ENCODE measurements around the gene KBTBD13.
"Not testable (repeated sequence)": the region's sequence is repeated elsewhere in the genome, so short reads cannot be mapped to it uniquely, and the experiment has no call there.

The KBTBD13 gene

DNA sequence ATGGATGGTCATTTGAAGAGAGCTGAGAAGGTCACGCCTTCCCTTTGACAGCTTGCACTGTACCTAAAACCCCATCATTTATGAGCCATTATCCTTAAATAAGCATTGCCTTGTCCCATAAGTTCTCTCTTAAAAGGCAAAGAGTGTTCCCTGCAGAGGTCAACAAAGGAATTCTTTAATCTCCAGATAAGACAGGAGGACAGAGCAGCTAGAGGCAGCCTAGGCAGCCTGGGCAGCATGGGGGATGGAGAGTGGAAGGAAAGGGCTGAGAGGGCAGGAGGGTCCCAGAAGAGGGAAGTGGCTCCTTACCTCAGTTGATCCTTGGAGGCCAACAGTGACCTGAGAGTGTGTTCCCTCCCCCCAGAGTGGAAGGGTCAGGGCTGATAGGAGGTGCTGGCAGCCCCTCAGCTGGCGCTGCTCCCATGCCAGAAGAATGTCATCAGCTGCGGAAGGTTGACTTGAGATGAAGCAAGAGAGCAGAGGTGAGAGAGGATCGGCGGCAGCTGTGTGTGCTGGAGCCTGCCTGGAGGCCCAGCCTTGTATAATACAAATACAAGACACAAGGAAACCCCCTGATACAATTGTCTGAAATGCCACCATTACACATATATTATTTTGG is 12.8 kb downstream of the KBTBD13 start:
- no peak for DNase-seq (ENCODE audit: low spot score)

DNA sequence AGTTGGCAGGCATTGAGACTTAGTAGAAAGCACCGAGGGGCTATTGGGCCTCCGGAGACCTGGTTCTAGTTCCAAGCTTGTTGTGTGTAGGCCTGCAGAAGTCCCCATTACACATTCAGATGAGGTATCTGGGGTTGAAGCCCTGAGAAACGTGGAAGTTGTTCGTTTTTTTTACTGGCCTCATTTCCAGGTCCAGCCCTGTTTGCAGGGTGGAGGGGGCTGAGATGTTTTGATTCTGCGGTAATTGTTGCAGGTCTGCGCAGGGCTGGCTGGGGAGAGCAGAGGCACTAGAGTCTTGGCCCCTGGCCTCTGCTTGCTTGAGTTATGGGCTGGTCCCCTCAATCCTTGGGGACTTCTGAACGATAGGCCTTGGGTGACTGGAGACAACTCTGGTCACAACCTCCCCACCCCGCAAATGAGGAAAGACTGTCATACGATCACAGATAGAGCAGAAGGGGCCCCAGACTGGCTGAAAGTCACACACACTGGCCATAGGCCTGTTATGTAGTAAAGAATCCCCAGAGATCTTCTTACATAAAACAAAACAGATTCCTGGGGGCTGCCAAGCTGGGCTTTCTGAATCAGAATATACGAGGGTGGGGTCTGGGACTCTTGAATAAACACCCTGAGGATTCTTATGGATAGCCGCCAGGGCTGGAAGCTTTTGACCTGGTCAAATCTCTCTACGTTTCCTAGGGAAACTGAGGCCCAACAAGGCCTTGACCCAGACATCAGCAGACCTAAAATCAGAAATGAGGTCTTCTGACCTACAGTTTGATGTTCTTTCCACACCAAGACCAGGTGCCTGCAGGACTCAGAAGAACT is 15.6 kb downstream of the KBTBD13 start:
- no peak for DNase-seq (ENCODE audit: low spot score)

DNA sequence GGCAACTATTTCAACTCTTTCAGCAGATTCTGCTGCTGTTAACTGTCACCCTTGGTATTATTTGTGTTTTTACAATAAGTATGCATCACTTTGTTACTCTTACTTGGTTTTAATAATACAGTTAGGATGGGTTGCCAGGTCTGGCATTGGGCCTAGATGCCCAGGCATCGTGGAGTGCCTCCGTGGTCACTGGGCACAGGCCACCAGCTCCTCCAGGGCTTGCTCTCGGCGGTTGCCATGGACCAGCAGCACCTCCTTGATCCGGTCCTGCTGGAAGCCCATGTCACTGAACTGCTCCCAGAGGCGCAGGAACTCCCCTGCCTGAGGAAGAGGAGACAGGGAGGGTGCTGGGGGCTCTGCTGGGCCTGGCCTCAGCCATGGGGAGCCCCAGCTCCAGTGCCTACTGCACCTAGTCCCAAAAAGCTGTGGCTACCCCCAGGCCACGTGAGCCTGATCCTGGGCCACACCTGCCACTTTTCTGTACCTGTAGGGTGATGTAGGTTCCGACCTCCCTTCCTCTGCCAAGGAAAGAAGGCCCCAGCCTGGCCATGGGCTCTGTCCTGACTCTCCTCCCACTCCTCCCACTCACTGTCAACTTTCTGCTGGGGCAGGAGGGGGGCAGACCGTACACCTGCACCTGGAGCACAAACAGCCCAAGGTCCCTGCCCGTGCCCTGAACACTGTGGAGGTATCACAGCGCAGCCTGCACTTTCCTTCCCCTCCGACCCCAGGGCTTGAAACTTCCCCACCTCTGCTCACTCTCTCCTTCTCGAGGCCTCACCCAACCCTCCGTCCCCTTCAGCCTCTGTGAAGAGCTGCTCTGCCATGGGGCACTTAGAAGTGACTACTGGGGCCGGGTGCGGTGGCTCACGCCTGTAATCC is 16.6 kb downstream of the KBTBD13 start:
- DNase-seq (ENCODE audit: low spot score), result no peak

DNA sequence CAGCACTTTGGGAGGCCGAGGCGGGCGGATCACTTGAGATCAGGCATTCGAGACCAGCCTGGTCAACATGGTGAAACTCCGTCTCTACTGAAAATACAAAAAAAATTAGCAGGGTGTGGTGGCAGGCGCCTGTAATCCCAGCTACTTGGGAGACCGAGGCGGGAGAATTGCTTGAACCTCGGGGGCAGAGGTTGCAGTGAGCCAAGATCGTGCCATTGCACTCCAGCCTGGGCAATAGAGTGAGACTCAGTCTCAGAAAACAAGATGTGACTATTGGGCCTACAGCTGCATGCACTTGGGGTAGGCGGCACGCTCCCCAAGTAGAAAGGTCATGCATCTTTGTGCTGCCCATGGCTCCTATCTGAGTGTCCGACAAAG is 17.2 kb downstream of the KBTBD13 start:
- DNase-seq (ENCODE audit: low spot score), result not testable (repeated sequence)

DNA sequence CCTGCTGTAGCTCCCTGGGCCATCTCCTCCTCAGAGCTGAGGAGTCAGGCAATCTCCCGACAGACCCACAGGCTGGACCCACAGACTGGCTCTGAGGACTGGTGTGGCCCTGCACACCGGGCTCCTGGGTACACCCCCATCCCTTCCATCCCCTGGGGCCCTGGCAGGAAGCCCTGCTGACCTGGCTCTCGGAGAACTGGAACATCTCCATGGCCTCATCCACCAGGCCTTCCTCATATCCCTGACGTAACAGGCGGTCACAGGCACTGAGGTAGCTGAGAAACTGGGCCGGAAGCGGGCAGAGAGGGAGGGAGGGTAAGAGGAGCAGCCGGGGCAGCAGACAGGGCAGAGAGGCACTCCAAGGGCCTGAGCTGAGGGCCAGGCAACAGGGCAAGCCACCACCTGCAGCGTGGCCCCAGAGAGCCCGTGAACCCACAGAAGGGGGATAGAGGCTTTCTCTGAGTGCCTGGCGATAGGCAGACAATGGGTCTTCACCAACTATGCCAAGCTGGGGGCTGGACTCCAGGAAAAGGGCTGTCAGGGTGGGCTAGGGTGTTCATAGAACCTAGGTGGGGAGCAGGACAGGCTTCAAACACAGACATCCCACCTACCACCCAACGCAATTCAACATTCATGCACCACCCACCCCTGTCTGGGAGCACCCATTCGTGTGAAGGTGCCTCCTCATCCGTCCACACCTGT is 17.9 kb downstream of the KBTBD13 start:
- no peak for DNase-seq (ENCODE audit: low spot score)

DNA sequence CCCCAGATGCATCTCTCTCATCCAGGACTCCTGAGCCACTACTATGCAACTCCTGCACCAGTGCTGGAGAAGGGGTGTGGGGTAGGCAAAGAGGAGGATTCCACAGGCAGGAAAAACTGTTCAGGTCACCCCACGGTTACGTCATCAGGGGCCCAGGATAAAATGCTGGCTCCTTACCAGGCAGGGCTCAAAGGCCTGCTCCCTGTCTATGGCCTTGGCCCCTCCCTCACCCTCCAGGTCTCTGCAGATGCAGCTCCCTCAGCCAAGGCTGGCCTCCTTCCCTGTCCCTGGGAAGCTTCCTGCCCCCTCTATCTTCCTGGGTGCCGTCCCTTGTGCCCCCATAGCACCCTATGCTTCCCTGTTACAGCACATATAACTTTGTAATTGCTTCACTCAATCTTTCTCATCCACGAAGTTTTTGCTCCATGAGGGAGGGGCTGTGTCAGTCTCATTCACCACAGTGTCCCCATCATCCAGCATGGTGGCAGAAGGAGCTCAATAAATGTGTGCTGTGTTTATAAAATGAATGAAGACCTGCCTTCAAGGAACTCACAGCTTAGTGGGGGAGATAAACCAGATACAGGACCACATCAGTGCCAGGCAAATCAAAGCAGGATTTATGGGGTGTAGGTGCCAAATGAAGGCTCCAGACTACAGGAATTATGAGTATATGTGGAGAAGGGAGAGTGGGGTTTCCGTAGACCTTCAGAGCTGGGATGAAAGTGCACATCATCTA is 18.6 kb downstream of the KBTBD13 start:
- DNase-seq (ENCODE audit: low spot score), result no peak

DNA sequence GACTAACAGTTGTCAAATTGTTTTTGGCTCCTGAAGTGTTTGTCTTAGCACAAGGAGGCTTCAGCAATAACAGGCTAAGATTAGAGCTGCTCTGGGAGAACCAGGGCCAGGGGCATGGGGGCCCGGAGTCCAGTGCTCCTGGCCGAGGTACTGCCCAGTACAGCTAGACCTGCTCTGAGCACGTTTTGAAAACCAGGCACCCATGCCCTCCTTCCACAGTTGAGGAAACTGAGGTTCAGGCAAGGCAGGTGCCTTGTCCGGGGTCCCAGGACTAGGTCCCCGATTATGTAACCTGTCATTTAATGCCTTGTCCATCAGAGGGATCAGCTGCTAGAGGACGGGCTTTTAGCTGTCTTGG is 19.2 kb downstream of the KBTBD13 start:
- no peak for DNase-seq (ENCODE audit: low spot score)

DNA sequence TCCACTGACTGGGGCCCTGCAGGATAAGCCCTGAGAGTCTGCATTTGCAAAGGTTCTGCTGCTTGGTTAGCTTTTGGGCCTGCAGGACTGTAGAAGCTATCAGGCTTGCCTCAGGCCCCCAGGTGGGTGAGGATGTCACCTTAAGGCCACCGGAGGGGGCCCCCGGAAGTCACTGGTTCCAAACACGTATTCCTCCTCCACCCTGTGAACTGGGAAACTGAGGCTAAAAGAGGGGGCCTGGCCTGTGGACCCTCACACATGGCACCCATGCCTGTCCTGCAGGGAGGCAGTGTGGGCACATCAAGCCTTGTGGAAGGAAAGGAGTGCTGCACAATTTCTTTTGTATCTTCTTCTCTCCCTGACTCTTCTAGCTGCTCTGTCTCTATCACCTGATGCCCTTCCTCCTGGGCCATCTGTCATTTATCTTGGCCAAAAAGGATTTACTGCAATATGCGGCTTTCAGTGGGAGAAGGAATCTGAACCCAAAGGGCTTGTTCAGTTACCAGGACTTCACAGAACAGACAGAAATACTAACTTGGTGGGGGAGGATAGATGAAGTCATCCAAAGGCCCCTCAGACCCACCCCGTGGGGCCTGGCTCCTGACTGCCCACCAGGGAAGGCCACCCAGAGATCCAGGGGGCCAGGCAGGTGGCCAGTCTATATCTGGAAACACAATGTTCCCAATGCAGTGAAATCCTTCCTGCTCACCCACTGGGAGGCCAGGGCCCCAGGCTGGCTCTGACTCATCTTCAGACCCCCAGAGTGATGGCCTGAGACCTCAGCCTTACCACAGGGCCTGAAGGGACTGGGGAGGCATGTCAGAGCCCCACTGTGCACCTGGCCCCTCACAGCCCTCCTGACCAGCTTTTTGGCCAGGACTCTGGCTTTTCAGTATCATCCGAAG is 20.2 kb downstream of the KBTBD13 start:
- no peak for DNase-seq (ENCODE audit: low spot score)

DNA sequence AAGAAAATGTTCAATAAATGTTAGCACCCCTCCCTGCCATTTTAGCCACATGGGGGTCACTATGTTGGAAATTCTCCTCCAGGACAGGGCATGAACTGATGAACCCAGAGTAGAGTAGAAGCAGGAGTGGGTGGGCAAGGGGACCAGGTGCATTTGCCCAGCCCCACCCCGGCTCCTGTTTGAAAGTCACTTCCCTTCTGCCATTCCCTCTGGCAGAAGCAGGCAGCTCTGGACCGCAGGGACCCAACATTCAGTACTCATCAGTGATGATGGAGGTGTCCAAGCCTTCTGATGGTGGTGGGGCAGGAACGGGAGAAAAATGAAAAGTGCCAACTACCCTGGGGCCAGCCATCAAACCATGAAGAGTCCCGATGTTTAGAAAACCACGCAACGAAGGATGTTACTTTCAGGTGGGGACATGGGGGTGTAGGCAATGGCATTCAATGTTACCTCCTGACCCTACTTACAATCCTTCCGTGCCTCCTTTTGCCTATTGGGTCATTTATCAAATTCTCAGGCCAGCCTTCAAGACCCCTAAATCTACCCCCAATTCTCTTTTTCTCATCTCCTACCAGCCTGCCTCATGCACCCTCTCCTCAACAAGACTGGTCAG is 21.2 kb downstream of the KBTBD13 start:
- no peak for DNase-seq (ENCODE audit: low spot score)

DNA sequence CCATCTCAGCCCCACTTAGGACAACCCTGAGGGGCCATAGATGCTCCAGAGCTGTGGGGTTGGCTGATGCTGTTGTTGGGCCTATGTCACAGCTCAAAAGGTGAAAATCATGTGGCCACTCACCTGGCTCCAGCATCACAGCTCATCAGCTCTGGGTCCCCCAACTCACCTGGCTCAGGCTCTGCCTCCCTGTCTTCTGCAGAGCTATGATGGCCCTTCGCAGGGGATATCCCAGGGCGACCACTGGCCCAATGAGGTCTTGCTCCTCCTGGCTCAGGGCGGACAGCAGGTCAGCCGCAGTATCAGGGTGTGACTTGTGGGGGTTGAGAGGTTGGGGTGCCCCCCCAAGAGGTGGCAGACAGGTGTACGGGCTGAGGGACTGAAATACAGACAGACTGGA is 22.8 kb downstream of the KBTBD13 start:
- no peak for DNase-seq (ENCODE audit: low spot score)

DNA sequence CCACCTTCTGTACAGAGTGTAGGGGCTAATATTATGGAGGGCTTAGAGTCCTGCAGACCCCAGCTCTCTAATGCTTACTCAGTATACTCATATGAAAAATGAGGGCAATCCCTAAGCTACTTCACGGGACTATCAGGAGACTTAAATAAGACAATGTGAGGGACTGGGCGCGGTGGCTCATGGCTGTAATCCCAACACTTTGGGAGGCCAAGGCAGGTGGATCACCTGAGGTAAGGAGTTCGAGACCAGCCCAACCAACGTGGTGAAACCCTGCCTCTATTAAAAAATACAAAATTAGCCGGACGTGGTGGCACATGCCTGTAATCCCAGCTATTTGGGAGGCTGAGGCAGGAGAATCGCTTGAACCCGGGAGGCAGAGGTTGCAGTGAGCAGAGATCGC is 23.3 kb downstream of the KBTBD13 start:
- not testable (repeated sequence) for DNase-seq (ENCODE audit: low spot score)

DNA sequence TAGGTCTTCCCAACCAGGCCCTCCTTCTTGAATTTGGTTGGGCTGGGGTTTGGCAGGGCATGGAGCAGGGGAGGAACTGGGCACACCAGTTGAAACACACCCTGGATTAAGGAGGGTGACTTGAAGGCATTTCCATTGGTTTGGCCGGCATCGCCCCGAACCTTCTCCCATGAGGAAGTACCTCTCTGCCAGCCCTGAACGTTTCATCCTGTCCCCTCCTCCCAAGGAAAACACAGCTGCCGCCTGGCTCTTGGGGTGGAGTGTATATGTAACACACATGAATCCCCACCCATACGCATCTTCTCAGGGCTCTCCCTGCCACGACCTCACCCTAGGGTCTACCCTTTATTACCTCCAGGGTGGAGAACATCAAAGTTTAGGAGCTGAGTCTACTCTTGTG is 23.9 kb downstream of the KBTBD13 start:
- no peak for DNase-seq (ENCODE audit: low spot score)

DNA sequence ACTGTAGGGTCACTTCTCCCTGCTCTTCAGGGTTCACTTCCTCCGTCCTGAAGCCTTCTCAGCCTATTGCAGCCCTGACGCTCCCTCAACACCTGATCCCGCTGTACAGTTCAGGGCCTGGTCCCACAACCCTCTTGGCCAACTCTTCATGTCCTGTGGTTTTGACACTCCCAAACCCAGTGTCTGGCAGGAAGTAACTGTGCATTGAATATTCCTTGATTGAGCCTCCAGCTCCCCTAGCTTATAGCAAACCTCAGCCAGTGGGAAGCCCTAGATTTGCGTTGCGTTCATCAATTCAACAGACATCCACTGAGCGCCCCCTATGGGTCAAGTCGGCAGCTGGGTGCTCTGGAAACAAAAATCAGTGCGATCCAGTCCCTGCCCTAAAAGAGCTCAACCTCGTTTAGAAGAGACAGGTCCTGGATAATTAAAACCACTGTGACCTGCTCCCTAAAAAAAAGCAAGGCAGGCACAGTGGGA is 24.9 kb downstream of the KBTBD13 start:
- no peak for DNase-seq (ENCODE audit: low spot score)

DNA sequence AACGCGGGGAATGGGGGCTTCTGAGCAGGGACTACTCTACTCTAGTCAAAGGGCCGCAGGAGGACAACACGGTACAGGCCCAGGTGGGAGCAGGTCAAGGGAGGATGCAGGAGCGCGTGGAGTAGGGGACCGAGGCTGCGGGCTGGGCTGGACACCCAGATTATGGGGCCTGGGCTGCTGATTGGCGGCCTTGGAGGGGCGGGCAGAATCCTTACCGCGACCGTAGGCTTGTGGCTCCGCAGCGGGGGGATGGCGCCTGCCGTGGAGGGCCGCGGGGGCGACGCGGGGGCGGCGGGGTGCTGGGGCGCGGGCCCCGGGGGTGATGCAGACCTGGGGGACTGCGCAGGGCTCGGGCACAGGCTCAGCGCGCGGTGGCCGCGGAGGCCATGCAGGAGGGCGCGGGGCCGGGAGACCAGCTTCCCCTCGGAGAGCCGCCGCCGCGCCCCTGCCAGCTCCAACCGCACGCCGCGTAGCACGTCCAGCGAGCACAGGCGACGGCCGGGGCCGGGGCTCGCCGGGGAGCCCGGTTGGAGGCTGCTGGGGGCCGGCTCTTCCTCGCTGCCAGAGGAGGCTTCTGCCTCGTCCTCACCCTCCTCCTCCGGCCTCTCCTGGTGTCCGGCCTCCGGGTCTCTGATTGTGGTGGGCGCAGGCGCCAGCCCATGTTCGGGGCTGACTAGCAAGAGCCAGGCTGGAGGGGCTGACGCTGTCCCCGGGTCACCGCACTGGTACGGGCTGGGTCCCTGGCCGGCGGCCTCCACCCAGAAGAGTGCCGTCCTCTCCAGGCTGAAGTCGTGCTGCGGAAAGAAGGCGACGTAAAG is 25.6 kb downstream of the KBTBD13 start:
- no peak for DNase-seq (ENCODE audit: low spot score)

DNA sequence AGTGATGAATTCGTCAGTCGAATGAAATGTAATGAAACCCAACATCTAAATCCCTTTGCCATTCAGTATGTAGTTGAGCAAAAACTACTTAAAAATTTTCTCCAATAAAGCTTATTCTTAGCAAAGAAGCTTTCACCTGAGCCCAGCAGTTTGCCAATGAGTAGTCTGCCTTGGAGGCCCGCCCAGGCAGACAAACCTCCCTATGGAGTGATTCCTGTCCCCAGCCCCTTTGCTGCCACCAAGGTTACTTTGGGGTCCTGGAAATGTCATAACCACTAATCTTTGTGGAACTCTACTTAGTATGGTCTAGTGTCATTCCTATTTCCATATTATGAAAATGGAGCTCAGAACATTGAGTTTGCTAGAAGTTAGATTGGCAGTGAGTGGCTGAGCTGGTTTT is 26.4 kb downstream of the KBTBD13 start:
- DNase-seq (ENCODE audit: low spot score), result no peak

DNA sequence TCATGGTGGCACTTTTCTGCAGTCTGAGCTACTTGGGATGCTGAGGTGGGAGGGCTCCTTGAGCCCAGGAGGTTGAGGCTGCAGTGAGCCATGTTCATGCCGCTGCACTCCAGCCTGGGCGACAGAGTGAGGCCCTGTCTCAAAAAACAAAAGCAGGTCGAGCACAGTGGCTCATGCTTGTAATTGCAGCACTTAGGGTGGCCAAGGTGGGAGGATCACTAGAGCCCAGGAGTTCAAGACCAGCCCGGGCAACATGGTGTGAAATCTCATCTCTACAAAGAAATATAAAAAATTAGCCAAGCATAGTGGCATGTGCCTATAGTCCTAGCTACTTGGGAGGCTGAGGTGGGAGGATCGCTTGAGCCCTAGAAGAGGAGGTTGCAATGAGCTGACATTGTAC is 28.5 kb downstream of the KBTBD13 start:
- no peak for DNase-seq (ENCODE audit: low spot score)

DNA sequence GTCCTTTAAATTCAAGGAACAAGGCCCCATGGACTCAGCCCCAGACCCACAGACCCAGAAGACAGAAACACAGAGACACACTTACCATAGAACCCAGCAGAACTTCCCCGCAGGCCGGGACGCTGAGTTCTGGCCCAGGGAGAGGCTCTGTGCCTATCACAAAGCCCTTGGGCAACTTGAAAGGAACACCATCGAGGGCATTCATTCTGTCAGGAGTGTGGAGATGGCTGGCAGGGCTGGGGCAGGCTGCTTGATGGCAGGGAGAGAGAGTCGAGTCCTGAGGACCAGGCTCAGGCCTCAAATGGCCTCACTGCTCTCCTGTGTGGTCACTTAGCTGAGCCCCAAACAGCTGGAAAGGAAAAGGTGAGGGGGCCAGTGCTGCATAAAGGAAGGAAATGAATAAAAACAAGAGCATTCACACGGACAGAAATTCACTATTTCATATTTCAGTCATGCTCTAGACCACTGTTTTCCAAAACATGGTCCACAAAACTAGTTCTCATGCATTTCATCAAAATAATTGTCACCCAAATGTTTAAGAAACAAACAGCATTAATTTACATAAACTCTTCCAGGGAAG is 29.6 kb downstream of the KBTBD13 start:
- no peak for DNase-seq (ENCODE audit: low spot score)

DNA sequence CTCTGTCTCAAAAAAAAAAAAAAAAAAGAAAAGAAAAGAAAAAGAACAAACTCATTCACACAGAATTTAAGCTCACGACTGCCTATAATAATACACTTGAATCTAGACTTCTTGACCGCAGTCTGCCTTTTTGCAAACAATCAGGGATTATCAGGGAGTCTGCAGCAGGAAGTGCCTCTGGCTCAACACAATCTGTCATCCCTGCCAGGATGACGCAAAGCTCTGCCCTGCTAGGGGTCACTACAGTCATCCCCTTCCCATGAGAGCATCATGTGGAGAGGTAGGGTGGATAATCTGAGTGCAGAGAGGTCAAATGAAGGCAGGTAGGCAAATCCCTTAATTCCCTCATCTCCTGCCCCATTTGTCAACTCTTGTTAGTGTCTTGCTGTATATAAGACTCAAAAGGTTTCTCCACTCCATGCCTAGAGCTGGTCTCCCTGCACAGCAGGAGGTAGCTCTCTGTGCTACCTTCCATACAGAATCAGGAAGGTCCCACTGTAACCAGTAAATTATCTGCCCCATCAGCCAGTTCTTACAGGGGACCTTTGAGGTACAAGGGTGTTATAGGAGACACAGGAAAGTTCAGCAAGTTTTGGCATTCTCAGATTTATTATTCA is 34.2 kb downstream of the KBTBD13 start:
- no peak for DNase-seq (ENCODE audit: low spot score)
